HG02588 (cell line): Measurements from ENCODE around the gene RPS27A.
"Not testable (repeated sequence)": the region's sequence is repeated elsewhere in the genome, so short reads cannot be mapped to it uniquely, and the experiment has no call there.

Experiments
- ATAC-seq: cut with Tn5 transposase; IDR thresholded peaks from one replicate; pipeline ENCODE4 v1.9.1; 2021; ENCODE audit warnings: mild to moderate bottlenecking, moderate library complexity; ENCODE audit not compliant: unreplicated experiment

The RPS27A gene

GRCh38 chr2:55236992-55237543 lies 4.6 kb downstream of the RPS27A start:
- ATAC-seq: no peak

- no peak for ATAC-seq
Observed at GRCh38 chr2:55239656-55240222, 7.3 kb downstream of the RPS27A start.

- ATAC-seq: not testable (repeated sequence)
Observed at GRCh38 chr2:55241582-55241981, 9.1 kb downstream of the RPS27A start.

GRCh38 chr2:55242617-55243016 lies 10.1 kb downstream of the RPS27A start:
- no peak for ATAC-seq

DNA sequence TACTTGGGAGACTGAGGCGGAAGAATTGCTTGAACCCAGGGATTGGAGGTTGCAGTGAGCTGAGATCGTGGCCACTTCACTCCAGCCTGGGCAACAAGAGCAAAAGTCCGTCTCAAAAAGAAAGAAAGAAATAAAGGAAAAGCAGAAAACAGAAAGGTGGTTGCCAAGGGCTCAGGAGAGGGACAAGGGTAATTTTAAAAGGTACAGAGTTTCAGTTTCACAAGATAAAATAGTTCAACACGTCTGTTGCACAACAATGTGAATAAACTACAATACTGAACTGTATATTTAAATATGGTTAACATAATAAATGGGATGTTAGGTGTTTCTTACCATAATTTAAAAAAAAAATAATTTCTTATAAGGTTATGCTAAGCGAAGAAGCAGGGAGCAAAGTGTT lies 12.9 kb downstream of the RPS27A start:
- ATAC-seq: no peak

- ATAC-seq: no peak
Observed at GRCh38 chr2:55247025-55247424, 14.5 kb downstream of the RPS27A start.

DNA sequence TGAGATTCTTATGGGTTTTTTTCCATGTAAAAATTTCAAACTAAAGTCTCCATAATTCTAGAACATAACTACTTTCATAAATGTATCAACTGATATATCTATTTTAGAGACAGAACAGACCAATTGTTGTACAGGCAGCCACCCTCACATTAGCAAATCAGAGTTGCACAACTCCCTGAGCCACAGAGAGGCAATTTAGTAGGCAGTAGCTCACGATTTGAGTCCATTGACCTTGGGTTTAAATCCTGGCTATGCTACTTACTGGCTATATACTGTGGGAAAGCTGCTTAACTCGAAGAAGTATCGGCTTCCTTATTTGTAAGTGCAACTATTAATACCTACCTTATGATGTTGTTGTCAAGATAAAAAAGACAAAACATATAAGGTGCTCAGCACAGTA lies 20.3 kb downstream of the RPS27A start:
- no peak for ATAC-seq

- not testable (repeated sequence) for ATAC-seq
Observed at GRCh38 chr2:55259586-55259985, 27.1 kb downstream of the RPS27A start.

- ATAC-seq: no peak
Observed at GRCh38 chr2:55268288-55268906, 35.9 kb downstream of the RPS27A start.

GRCh38 chr2:55268907-55269644 lies 36.6 kb downstream of the RPS27A start, which contains the start of gene MTIF2:
Gene MTIF2, minus strand, starts transcription at chr2:55269231. Its CDS starts 5,373 bp downstream, at chr2:55263858.
- ATAC-seq: peak; percentile 97

DNA sequence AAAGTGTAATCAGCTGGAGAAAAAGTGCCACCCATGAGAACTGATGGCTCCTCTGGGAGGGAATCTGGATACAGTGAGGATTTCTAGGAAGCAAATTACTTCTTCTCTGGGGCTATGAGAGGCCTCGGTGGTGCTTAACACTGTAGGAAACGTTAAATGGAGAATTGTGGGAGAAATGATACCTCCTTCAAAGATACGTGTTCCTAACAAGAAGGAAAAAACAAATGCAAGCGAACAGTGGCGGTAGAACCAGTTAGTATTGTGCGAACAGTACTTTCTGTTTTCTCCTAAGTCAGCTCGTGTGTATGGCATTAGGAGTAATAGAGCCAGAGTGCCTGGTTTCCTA lies 37.1 kb downstream of the RPS27A start:
- ATAC-seq: no peak

- not testable (repeated sequence) for ATAC-seq
Observed at GRCh38 chr2:55274346-55274745, 41.9 kb downstream of the RPS27A start.

DNA sequence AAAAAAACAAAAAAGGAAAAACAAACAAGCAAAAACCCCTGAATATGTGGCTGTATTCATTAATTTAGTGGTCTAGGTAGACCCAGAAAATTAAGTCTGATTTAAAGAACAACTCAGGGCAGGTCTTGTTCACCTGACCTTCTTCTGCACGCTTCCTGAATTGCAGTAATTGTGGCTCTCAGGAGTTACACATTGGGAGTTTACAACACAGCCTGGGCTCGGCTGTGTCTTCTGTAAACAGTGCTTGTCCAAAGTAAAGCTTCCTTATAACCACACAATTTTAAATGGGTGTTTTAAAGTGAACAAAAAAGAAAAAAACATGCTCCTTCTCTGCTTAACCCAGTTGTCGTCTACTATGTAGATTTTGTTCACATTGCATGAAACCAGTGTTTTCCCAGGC lies 44.8 kb downstream of the RPS27A start:
- ATAC-seq: no peak

GRCh38 chr2:55279214-55279835 lies 46.8 kb downstream of the RPS27A start:
- ATAC-seq: not testable (repeated sequence)

DNA sequence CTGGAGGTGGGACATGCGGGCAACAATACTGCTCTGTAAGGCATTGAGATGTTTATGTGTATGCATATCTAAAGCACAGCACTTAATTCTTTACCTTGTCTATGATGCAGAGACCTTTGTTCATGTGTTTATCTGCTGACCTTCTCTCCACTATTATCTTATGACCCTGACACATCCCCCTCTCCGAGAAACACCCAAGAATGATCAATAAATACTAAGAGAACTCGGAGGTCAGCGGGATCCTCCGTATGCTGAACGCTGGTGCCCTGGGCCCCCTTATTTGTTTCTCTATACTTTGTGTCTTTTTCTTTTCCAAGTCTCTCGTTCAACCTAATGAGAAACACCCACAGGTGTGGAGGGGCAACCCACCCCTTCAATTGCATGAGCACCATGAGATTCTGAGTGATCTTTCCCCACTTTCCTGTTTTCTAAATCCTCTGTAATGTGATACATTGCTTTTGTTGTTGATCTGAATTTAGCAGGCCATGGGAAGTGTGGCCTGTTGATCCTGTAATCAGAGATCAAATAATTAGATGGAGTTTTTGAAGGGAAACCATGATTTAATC lies 47.5 kb downstream of the RPS27A start:
- not testable (repeated sequence) for ATAC-seq

DNA sequence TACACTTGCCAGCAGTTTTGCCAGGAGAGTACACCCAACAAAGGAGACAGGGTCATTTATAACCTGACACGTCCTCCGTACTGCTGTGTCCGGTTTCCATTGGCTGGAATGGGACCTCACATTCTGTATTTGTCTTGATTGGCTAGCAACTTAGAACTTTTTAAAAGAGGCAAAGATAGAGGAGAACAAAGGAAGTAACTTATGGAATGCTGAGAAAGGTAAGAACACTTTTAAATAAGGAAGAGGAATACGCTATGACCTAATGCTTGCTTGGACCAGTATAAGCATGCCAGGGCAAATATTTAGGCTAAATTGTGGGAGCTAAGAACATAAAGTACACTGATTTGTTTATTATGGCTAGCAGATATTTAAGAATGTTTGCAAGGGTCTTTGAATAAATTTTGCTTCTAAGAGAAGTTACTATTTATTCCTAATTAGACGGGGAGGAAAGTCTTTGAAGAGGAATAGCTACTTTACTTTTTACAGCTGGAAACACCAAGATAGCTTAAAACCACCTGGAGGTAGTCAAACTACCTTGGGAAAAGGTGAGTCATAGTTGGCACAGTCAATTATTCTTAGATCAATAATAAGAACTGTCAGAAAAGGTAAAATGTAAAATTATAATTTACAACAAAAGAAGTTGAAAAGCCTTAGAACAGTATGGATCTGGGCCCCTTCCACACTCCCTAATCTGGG lies 48.5 kb downstream of the RPS27A start:
- not testable (repeated sequence) for ATAC-seq

- peak; percentile 98 for ATAC-seq
Observed at GRCh38 chr2:55282110-55282917, 49.8 kb downstream of the RPS27A start.

- no peak for ATAC-seq
Observed at GRCh38 chr2:55283083-55283482, 50.6 kb downstream of the RPS27A start.
